Hepatocyte (in vitro differentiated cells): Measurements from ENCODE around the gene PTTG1. TPM values are rescaled to one million over a fixed set of nuclear protein-coding genes. Genes with fewer than 3 reads are reported as not detected.

ENCODE experiments used
- DNase-seq: peaks from one replicate; pipeline ENCODE4 v3.0.0-alpha.2; 2016; ENCODE audit warnings: low spot score
- H2AFZ ChIP-seq: fragments of 200-600 bp; sonication (generic); 2 replicates; pipeline ENCODE4 v1.6.0; 2016; ENCODE audit warnings: antibody characterized with exemption, mild to moderate bottlenecking
- H3K27ac ChIP-seq: fragments of 200-600 bp; sonication (generic); 2 replicates; pipeline ENCODE4 v1.5.1; 2016; ENCODE audit warnings: mild to moderate bottlenecking
- H3K27me3 ChIP-seq: fragments of 200-600 bp; sonication (generic); 2 replicates; pipeline ENCODE4 v1.6.1; 2016
- H3K36me3 ChIP-seq: fragments of 200-600 bp; sonication (generic); replicated peaks from 2 replicates; pipeline ENCODE4 v1.5.1; 2016; ENCODE audit warnings: low read depth; ENCODE audit not compliant: insufficient read depth
- H3K4me1 ChIP-seq: fragments of 200-600 bp; sonication (generic); 2 replicates; pipeline ENCODE4 v1.5.1; 2016; ENCODE audit warnings: mild to moderate bottlenecking, moderate library complexity; ENCODE audit not compliant: insufficient read depth
- H3K4me2 ChIP-seq: fragments of 200-600 bp; sonication (generic); 2 replicates; pipeline ENCODE4 v1.6.0; 2016
- H3K4me3 ChIP-seq: fragments of 200-600 bp; sonication (generic); 2 replicates; pipeline ENCODE4 v1.5.1; 2016; ENCODE audit warnings: mild to moderate bottlenecking
- H3K79me2 ChIP-seq: fragments of 200-600 bp; sonication (generic); 2 replicates; pipeline ENCODE4 v1.6.0; 2017; ENCODE audit warnings: mild to moderate bottlenecking
- H3K9me2 ChIP-seq: fragments of 200-600 bp; sonication (generic); replicated peaks from 2 replicates; pipeline ENCODE4 v1.6.0; 2017; ENCODE audit warnings: mild to moderate bottlenecking; ENCODE audit not compliant: insufficient read depth
- H3K9me3 ChIP-seq: fragments of 200-600 bp; sonication (generic); 2 replicates; pipeline ENCODE4 v1.5.1; 2016; ENCODE audit warnings: low read depth, mild to moderate bottlenecking
- H4K20me1 ChIP-seq: fragments of 200-600 bp; sonication (generic); 2 replicates; pipeline ENCODE4 v1.6.0; 2016; ENCODE audit warnings: mild to moderate bottlenecking; ENCODE audit not compliant: insufficient read depth, poor library complexity, severe bottlenecking
- EZH2 ChIP-seq: fragments of 200-600 bp; sonication (generic); IDR thresholded peaks from 2 replicates; pipeline ENCODE4 v1.6.1; 2016; ENCODE audit warnings: antibody characterized with exemption, mild to moderate bottlenecking, borderline replicate concordance
- EZH2phosphoT487 ChIP-seq: fragments of 200-600 bp; sonication (generic); IDR thresholded peaks from one replicate; pipeline ENCODE4 v1.6.1; 2018; ENCODE audit warnings: antibody characterized with exemption, mild to moderate bottlenecking, low read depth, moderate library complexity; ENCODE audit not compliant: unreplicated experiment, severe bottlenecking
- WGBS: methylation state at CpG from one replicate; pipeline ENCODE4 v1.1.6; 2016; ENCODE audit warnings: low lambda C conversion rate; ENCODE audit errors: missing lambda C conversion rate; 5-methylcytosine and 5-hydroxymethylcytosine counted together
- polyA plus RNA-seq: library from polyadenylated mRNA; unstranded; fragments of >200 nt; fragmentation: Nextera tagmentation; extraction: Ambion mirVana; gene quantifications from 2 replicates; pipeline ENCODE4 v1.2.1, GENCODE V29; 2016
- total RNA-seq: library from RNA; depleted of rRNA; stranded (reverse); fragments of >200 nt; gene quantifications from 2 replicates; pipeline ENCODE4 v1.2.3, GENCODE V29; 2014
- TF ChIP-seq, protein P1 (sequence below): fragments of 200-600 bp; sonication (generic); IDR thresholded peaks from 2 replicates; pipeline ENCODE4 v1.5.1; 2016; ENCODE audit warnings: antibody characterized with exemption, mild to moderate bottlenecking; ENCODE audit not compliant: poor library complexity

The PTTG1 gene
- total and polyA plus RNA-seq, 2 experiments from 2014 or later: 18.8 to 49.2 TPM

DNA sequence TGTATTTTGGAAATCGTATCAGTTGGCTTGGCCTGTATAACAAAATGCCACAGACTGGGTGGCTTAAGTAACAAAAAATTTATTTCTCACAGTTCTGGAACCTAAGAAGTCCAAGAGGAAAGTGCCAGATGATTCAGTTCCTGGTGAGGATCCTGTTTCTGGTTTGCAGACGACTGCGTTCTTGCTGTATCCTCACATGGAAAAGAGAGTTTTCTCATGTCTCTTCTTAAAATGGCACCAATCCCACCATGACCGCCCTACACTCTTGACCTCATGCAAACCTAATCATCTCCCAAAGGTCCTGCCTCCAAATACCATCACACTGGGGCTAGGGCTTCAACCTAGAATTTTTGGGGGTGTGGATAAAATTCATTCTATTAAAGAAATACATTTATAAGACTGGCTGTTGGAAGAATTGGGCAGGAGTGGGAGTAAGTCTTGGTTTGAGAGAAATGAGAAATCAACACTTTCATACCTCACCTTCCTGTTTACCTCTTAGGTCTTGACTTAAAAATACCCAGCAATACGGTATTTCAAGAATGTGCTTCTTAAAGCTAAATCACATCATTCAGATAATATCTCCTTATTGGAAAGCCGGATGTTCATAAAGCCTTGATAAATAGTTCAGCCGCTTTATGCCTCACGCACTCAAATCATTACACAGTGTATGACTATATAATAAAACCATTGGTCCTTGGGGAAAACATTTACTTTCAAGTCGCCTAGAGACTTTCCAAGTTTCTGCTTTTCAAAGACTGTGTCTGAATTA, 28.7 kb downstream of the PTTG1 start:
- H3K27ac ChIP-seq: no peak overlapping the region
- H3K79me2 ChIP-seq: no peaks in the 10 kb centered on the region
- no peak overlapping the region for H2AFZ ChIP-seq
- H3K4me2 ChIP-seq: no peak overlapping the region
- no peak overlapping the region for H3K4me3 ChIP-seq
- H3K36me3 ChIP-seq: no peaks in the 10 kb centered on the region
- TF ChIP-seq EZH2phosphoT487: no peak
- TF ChIP-seq, protein P1, sequence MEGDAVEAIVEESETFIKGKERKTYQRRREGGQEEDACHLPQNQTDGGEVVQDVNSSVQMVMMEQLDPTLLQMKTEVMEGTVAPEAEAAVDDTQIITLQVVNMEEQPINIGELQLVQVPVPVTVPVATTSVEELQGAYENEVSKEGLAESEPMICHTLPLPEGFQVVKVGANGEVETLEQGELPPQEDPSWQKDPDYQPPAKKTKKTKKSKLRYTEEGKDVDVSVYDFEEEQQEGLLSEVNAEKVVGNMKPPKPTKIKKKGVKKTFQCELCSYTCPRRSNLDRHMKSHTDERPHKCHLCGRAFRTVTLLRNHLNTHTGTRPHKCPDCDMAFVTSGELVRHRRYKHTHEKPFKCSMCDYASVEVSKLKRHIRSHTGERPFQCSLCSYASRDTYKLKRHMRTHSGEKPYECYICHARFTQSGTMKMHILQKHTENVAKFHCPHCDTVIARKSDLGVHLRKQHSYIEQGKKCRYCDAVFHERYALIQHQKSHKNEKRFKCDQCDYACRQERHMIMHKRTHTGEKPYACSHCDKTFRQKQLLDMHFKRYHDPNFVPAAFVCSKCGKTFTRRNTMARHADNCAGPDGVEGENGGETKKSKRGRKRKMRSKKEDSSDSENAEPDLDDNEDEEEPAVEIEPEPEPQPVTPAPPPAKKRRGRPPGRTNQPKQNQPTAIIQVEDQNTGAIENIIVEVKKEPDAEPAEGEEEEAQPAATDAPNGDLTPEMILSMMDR: no peak
- no peak for TF ChIP-seq EZH2
- no peak for DNase-seq
- no peaks in the 10 kb centered on the region for H4K20me1 ChIP-seq
- H3K9me3 ChIP-seq: no peaks in the 10 kb centered on the region
- no peaks in the 10 kb centered on the region for H3K4me1 ChIP-seq
- no peaks in the 10 kb centered on the region for H3K27me3 ChIP-seq
- no peaks in the 10 kb centered on the region for H3K9me2 ChIP-seq
- WGBS: 93% methylated on average over 9 of the region's 9 CpGs

DNA sequence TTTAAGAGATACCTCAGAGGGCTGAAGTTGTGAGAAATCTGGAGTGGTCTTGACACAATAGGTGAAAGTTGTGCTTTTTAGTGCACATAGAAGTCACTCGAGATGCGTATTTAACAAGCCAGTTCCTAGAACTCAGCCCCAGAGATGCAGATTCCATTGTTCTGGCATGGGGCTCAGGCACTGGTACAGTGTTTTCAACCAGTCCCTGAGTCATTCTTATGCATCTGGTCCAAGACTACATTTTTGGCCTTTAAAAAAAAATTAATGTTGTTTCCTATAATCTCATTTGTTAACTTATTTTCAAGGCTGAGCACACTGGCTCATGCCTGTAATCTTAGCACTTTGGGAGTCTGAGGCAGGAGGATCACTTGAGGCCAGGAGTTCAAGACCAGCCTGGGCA, 29.6 kb downstream of the PTTG1 start:
- TF ChIP-seq EZH2 (no peak), EZH2phosphoT487 (no peak)
- TF ChIP-seq, protein P1: no peak
- Histone ChIP-seq H3K9me3 (no peaks in the 10 kb centered on the region), H3K27ac (no peak overlapping the region), H3K4me3 (no peak overlapping the region), H3K4me2 (no peak overlapping the region), H3K79me2 (no peaks in the 10 kb centered on the region), H2AFZ (no peak overlapping the region), H3K9me2 (no peaks in the 10 kb centered on the region), H4K20me1 (no peaks in the 10 kb centered on the region), H3K27me3 (no peaks in the 10 kb centered on the region), H3K4me1 (no peaks in the 10 kb centered on the region), H3K36me3 (no peaks in the 10 kb centered on the region)
- DNase-seq: no peak
- WGBS: 96% methylated on average over 2 of the region's 2 CpGs

DNA sequence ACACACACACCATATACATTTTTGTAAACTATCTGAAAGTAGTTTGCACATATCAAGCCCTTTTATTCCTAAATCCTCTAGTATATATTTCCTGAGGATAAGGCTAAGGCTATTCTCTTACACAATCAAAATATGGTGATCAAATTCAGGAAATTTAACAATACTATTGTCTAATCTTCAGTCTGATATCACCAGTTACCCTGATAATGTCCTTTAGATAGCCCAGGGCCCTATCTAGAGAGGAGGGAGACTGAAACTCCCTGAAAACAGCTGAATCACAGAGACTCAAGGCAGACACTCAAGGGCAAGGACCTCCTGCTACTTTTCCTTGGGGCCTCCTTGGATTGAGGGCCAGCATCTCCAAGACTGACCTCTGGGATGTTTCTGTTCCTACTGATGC, 30.4 kb downstream of the PTTG1 start:
- Histone ChIP-seq H3K9me3 (no peaks in the 10 kb centered on the region), H3K27me3 (no peaks in the 10 kb centered on the region), H3K27ac (no peak overlapping the region), H2AFZ (no peak overlapping the region), H3K9me2 (no peaks in the 10 kb centered on the region), H3K4me3 (no peak overlapping the region), H3K36me3 (no peaks in the 10 kb centered on the region), H4K20me1 (no peaks in the 10 kb centered on the region), H3K79me2 (no peaks in the 10 kb centered on the region), H3K4me2 (no peak overlapping the region), H3K4me1 (no peaks in the 10 kb centered on the region)
- no peak for DNase-seq
- TF ChIP-seq EZH2phosphoT487: no peak
- no peak for TF ChIP-seq EZH2
- TF ChIP-seq, protein P1: no peak

DNA sequence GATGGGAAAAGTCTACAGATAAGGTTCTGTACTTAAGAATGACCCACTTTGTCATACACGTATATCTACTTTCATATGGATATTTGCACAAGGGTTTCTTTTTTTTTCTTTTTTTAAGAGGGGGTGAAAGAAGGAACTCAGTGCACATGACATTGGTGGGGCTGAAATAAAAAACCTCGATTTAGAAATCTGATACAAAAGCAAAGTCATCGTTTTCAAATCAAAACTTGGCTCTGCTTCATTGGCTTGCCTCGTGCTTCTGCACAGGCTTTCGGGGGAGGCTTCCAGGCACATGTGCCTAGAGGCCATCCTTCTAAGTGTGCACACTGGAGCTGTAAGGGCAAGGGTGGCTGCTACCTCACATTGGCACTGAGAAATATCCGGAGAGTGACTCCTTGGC, 31.1 kb downstream of the PTTG1 start:
- H3K4me3 ChIP-seq: no peak overlapping the region
- DNase-seq: no peak
- no peaks in the 10 kb centered on the region for H4K20me1 ChIP-seq
- WGBS: 84% methylated on average over 6 of the region's 6 CpGs
- no peaks in the 10 kb centered on the region for H3K79me2 ChIP-seq
- no peaks in the 10 kb centered on the region for H3K9me2 ChIP-seq
- H3K9me3 ChIP-seq: no peaks in the 10 kb centered on the region
- H2AFZ ChIP-seq: no peak overlapping the region
- no peak for TF ChIP-seq EZH2phosphoT487
- TF ChIP-seq EZH2: no peak
- TF ChIP-seq, protein P1: no peak
- no peaks in the 10 kb centered on the region for H3K36me3 ChIP-seq
- no peak overlapping the region for H3K27ac ChIP-seq
- no peak overlapping the region for H3K4me2 ChIP-seq
- no peaks in the 10 kb centered on the region for H3K27me3 ChIP-seq
- H3K4me1 ChIP-seq: no peaks in the 10 kb centered on the region
